HuH-7 (cell line): ENCODE measurements around the gene SERINC1.

Source experiments
- DNase-seq: peaks from one replicate; pipeline ENCODE4 v3.0.0; 2011; ENCODE audit warnings: low spot score

SERINC1 gene

DNA sequence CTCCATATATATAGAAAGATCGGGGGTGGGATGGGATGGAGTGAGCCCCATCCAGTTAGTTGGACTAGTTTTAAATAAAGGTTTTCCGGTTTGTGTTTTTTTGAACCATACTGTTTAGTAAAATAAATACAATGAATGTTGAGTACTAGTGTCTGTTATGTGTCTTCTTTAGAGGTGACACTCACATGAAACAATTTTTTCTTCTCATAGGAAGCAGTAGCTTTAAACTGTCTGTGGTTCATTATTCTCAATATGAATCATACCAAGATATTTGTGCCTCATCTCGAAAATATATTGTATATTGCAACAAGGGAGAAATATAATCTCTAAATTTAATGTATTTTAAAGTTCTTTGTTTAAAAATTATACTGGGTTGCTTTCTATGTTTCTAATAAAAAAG lies 38.8 kb downstream of the SERINC1 start:
- DNase-seq: no peak

DNA sequence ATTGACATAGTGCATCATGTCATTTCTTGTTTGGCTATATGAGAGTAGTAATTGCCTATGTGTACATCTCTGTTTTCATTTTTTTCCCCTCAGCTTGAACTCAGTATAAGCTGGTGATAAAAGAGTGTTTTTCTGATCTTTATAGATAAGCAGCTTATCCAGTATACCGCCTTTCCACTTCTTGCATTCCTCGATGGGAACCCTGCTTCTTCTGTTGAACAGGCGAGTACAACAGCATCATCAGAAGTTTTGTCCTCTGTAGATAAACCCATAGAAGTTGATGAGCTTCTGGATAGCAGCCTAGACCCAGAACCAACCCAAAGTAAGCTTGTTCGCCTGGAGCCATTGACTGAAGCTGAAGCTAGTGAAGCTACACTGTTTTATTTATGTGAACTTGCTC lies 39.8 kb downstream of the SERINC1 start:
- no peak for DNase-seq

DNA sequence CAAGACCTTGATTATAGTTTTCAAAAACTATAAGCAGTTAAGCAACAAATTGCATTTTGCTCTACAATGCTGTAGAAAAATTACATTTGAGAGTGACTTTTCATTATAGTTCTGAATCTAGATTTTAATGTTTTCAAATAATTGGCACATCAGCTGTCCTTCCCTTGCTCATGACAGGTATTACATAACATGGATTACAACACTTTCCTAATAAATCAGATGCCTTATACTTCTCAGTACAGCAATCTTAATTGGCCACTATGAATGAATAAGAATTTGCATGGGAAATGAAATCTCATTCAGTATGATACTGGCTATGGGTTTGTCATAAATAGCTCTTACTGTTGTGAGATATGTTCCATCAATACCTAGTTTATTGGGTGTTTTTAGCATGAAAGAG lies 42.3 kb downstream of the SERINC1 start:
- DNase-seq: no peak

DNA sequence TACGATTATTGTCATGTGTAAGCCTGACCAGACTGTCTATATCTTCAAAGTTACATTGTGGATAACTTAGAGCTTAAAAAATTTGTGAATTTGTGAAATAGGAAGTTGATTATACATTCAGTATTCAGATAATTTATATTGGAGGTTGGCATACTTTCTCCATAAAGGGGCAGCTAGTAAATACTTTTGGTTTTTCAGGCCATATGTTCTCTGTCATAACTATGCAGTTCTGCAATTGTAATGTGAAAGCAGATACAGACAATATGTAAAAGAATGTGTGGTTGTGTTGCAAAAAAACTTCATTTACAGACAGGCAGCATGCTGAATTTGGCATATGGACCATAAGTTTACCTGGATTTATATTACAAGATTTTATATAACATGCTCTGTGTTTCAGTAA lies 42.8 kb downstream of the SERINC1 start:
- DNase-seq: no peak

DNA sequence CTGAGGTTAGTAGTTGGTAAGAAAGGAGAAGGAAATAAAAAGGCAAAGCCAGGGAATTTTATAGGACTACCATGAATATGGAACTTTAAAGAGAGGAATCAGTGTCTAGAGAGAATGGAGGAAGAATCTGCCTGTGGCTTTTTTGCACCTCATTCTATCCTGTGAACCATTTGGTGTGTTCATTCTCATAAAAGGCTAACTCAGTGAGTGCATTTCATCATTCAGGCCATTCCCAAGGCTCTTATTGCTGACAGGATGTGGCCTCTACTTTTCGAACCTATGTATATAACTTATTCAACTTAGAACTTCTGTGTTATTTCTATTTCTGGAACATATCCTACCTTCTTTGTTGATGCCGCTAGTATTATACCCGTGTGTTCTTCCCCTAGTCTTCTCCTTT lies 45.0 kb downstream of the SERINC1 start:
- DNase-seq: no peak

DNA sequence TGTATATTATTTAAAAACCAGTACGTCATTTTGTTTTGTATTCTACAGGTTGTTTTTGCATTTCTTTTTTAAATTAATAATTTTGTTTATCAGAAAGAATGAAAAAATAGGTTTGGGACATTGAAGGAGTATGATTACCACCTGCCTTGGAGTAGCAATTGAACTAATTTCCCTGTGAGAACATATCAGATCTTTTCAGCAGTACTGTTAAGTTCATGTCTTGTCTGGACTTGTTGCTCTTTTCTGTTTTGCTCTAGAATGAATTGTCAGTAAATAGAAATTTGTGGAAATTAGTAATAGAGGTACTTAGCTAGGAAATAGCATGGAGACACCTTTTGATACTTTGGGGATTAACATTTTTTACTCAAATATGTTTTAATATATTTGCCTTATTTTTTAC lies 47.9 kb downstream of the SERINC1 start:
- no peak for DNase-seq

DNA sequence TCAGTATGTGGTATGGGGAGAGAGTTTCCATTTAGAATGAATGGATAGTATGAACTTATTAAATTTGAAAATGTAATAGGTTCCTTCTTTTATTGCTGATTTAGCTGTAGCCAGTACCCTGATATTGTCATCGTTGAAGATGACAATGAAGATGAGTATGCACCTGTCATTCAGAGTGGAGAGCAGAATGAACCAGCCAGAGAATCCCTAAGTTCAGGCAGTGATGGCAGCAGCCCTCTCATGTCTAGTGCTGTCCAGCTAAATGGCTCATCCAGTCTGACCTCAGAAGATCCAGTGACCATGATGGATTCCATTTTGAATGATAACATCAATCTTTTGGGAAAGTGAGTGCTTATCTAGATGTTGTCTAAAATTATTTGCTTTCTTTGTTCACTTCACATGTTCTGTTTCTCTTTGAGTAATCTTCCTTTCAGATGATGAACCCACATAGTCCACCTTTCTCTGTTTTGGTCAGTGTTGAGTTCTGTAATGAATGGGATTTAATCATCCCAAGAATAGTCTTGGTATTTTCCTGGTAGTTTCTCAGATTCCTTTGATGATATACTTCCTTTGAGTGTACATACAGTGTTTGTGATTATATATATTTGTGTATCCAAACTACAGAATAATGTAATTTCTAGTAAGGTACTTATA lies 48.9 kb downstream of the SERINC1 start:
- no peak for DNase-seq

DNA sequence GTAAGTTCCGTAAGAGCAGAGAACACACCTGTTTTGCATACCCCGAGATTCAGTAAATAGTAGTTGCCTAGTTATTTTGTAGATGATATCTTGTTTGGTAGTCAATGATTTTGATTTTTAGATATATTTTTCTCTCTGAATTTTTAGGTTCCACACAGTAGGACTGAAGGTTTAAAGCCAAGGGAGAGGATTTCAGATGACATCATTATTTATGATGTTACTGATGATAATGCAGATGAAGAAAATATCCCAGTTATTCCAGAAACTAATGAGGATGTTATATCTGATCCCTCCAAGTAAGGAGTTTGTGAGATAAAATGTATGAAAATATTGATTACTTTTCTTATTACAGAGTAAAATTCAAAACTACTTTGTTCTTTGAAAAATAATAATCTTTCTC lies 49.6 kb downstream of the SERINC1 start:
- DNase-seq: no peak

DNA sequence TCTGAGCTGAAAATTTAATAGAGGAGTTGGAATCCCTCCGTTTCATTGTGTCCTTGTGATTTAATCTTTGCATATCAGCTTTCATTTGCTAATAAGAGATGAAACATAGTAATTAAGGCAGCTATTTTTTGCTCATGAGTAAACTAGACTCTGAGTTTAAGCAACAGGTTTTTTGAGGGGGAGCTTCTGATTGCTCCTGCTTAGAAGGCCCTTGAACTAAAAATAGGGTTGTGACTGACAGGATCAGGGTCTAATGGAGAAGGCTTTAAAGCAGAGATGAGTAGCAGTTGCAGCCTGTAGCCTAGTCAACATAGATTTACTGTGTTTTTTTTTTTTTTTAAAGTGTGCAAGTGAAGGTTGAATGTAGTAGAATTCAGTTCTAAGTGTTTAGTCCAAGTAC lies 54.8 kb downstream of the SERINC1 start:
- no peak for DNase-seq

DNA sequence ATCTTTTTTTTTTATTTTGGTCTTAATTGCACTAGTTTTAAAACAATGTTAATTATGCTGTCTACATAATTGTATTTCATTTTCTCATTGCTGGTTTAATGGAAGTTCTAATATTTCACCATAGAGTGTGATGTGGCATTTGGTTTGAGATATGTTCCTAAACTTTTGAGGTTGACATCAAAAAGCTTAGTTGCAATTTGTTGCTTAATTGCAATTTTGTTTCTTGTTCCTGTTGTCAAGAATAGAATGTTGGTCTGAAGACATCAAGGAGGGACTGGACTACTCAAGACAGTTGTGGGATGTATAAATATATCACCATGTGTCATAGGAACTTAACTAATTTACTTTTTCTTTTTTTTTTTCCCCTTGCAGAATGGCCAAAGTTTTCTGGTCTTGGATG lies 59.6 kb downstream of the SERINC1 start:
- no peak for DNase-seq

DNA sequence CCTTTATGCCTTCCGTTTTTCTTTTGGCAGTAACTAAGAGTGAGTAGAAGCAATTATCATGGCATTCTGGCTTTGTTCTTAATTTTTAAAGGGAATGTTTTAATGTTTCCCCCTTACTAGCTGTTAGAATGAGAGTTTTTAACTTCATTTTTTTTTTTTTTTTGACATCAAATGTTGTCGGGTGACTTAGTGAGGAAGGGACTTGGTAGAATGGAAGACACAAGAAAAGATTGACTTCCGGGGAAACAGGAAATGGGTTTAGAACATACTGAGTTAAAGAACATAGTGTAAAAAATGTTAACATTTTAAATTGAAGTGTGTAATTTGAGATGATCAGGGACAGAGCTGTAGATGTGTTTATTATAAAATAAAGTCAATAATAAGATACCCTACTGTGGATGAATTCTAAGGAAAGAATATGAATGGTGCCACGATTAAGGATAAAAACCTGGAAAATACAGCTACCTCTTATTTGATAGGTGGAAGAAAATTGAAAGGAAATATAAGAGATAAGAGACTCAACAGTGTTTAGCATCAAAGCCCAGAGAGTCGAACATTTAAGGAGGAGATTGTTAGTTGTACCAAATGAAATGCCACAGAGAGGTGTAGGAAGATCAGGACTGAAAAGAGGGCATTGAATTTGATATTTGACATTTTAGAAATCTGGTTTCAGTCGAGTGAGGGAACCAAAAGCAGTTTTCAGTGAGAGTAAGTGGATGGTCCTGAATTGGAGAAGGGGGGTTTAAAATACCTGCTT lies 62.7 kb downstream of the SERINC1 start:
- no peak for DNase-seq

DNA sequence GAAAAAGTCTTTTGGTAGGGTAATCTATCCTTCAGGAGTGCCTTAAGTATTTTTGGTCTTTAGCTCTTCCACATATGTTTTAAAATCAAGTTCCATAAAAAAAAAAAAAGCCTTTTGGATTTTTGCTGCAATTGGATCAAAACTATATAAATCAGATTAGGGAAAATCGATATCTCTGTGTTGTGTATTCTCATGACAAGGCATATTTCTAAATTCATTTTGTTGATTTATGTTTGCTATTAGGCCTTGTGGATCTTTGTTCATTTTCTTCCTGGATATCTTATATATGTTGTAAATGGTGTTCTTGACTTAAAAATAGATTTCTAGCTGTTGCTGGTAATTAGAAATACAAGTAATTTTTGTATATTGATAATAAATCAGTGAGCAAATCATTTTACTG lies 63.4 kb downstream of the SERINC1 start:
- no peak for DNase-seq

DNA sequence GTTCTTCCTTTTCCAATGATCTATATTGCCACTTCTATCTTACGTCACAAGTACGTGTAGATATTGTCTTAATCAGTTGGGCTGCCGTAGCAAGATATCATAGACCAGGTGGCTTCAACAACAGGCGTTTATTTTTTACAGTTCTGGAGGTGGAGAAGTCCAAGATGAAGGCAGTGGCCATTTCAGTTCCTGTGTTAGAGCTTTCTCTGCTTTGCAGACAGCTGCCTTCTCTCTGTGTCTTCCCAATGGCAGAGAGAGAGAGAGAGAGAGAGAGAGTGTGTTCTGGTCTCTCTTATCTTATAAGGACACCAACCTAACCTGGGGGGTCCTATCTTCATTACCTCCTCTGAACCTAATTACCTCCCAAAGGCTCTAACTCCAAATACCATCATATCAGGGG lies 63.9 kb downstream of the SERINC1 start:
- no peak for DNase-seq

DNA sequence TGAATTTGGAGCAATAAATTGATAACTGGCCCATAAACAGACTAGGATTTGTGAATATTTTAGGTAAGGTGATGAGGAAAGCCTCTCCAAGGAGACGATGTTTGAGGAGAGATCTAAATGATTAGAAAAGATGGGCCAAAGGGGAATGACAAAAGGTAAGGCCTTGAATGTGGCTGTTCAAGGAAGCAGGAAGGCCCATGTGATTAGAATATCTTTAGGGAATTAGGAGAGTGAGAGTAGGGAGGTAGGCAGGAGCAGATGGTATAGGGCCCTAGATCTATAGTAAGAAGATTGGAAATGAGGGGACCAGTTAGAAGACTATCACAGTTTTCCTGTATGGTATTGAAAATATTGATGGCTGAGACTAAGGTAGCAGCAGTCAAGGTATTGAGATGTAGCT lies 65.4 kb downstream of the SERINC1 start:
- DNase-seq: no peak

DNA sequence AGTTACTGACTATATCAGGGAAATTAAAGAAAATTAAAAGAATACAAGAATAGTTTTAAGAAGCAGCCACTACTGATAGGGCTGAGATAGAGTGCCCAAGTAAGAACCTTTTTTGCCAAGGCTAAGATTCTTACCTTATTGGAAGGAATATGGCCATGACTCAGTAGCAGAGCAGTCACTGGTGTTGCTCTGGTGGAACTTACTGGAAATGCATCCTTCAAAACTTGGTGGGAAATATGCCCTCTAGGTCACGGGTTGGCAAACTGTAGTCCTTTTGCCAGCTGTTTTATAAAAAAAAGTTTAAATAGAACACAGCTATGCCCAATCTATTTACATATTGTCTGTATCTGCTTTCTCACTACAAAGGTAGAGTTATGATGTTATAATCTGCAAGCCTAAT lies 66.2 kb downstream of the SERINC1 start:
- DNase-seq: no peak

DNA sequence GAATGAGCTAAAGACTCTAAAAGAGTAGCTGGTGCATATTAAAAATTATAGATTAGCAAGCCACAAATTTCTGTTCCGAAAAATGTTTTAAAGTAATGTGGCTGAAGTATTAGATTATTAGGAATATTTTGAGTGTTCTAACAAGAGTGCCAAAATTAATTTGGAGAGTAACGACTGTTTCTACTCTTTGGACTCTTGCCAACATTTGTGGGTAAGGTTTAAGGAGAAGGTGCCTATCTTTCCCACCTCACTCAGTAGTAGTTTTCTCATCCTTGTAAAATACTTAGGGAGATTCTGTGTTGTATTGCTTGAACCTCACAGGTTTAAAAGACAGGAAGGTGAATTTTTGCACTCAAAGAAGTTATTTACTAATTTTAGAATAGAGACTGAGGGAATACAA lies 67.2 kb downstream of the SERINC1 start:
- DNase-seq: no peak

DNA sequence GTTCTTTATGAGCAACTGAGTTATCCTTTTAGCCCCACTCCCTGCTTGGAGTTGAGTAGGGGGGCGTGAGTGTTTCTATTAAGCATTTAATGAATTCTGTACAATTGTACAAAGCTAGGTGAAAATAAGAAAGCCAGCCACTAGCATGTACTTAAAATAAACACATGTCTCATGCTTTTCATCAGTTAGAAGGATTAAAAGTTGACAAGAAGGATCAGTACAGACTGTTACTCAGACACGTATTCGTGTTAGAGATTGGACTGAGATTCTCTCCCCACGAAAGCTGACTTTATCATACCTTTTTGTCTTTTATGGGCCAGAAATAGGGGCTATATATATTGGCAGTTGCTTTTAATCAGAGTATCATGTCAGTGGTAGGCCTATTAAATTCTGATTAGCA lies 70.5 kb downstream of the SERINC1 start:
- no peak for DNase-seq

DNA sequence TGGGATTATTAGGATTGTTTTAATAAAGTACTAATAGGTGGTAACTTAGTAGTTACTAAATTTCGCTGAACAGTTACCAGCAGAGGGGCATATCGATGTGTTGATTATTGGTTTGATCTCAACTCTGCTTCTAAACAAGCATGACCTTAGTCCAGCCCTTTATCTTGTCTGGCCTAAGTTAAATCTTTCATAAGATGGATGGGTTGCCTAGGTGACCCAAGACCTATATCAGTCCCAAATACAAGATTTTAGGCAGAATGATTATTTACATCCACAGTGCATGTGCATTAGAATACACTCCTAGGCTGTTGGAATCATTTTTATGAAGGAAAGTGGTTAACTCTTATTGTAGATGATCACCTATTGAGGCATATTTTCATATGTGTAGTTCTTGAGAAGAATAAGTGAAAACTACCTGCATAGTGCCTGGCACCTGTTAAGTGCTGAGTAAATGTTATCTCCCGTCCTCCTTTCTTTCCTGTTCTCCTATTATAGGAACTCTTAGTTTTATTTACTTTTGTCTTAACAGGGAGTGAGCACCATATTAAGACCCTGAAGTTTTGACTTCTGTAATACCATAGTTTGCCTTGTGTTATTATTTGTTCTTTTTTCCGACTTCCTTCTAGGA lies 71.0 kb downstream of the SERINC1 start:
- DNase-seq: no peak

DNA sequence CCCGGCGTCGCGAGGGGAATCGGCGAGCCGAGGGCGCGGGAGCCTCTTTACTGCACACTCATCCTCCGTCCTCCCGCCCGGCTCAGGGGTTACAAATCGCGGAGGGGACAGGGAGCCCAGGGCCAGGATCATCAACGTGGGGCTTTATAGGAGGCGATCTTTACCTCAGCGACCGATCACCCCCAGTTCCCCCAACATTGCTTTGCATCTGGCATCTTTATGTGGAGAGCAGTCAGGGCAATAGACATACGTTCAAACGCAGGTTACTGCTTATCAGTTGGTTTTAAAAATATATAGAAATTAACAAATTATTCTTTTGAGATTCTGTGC lies 71.5 kb downstream of the SERINC1 start:
- DNase-seq: peak; percentile 24

DNA sequence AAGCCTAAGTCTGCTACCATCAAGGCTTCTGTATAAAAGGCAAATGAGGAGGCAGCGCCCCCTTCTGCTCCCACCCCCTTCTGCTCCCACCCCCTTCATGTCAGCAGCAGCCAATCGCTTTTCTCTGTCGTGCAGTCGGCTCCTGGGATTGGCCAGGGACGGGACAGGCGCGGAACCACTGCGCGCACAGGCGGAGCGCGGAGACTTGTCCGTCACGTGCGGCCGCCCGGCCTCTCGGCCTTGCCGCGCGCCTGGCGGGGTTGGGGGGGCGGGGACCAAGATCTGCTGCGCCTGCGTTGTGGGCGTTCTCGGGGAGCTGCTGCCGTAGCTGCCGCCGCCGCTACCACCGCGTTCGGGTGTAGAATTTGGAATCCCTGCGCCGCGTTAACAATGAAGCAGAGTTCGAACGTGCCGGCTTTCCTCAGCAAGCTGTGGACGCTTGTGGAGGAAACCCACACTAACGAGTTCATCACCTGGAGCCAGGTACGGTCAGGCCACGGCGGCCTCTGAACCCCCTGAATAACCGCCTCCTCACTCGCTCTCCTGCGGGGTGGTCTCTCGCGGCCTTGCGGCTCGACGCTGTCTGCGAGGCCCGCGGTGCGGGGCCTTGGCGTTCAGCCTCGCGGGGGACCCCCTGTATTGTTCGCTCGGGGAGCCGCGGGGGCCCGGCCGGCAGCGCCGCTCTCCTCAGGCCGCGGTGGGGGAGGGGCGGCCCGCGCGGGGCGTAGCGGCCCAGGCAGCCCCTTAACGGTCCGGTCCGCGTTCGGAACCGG lies 72.1 kb downstream of the SERINC1 start, which contains the start of gene HSF2:
Gene HSF2, plus strand, starts transcription at position 305 of the 773 bp plus-strand sequence. Its CDS starts 86 bp downstream, at position 391.
- peak; percentile 93 for DNase-seq

DNA sequence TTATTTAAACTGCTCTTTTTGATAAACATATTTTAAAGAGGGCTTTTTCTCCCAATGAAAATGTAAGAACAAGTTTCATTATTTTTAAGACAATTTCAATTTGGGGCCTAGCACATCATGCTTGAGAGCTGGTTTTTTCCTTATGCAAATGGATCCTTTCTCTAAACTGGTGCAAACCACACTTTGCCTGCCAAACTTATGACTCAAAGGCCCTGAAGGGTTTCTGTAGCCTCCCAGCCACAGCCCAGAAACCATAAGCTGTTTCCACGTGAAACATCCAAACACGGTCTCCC lies 72.6 kb downstream of the SERINC1 start:
- no peak for DNase-seq

DNA sequence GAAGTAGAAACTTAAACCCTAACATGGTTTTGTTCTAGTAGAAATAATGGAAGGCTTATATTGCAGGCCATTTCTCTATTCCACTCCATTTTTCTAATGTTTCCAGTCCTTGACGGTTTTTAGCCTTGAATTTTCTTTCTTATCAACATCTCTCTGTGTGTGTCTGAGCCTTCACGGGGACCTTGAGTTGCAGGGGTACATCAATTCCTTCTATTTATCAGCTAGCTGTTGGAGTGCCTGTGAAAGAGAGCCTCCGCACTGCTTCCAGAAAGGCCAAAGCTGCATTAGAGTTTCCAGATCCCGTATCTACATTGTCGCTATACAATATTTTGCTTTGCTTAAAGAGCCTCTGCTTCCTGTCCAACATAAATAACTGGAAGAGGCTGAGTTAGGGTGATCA lies 77.6 kb downstream of the SERINC1 start:
- DNase-seq: no peak

DNA sequence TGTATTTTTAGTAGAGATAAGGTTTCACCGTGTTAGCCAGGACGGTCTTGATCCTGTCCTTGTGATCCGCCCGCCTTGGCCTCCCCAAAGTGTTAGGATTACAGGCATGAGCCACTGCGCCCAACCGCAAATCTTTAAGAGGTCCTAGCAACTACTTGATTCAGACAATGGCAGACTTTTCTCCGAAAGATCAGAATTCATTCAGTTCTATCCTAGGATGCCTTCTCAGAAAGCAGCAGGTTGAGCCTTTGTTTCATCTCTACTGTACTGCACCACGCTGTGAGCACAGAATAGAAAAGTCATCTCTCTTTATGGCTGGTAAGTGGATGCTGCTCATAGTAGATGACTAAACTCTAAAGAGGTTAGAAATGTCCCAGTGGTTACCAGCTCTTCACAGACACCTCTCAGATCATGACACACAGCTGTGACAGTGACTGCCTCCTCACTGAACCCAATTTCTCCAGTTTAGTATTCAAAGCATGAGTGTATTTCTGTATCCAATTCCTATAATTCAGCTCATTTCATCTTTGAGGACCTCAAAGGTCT lies 78.2 kb downstream of the SERINC1 start:
- DNase-seq: no peak
